Caco-2 (cell line): ENCODE results near the gene HSDL2. TPM values are rescaled to one million over a fixed set of nuclear protein-coding genes. Genes with fewer than 3 reads are reported as not detected.

Experiments used
- BruUV-seq: library from RNA; stranded (reverse); fragments of 400-500 nt; replicated peaks from 2 replicates; lab custom pipeline; 2021; lab: Mats Ljungman, UMichigan
- CTCF ChIA-PET: fragments of 300-600 bp; sonication (Branson Sonifier 250); formaldehyde crosslinking; loops from one replicate; lab custom pipeline; 2022; ENCODE audit warnings: antibody characterized with exemption; lab: Charles Lee
- POLR2A ChIA-PET: fragments of 300-600 bp; sonication (Branson Sonifier 250); formaldehyde crosslinking; loops from one replicate; lab custom pipeline; 2022; ENCODE audit warnings: antibody characterized with exemption; lab: Charles Lee
- DNase-seq, 2 experiments: peaks; one replicate each; pipeline versions ENCODE4 v3.0.0 to v3.0.0-alpha.2; 2020 to 2022
- H3K27me3 ChIP-seq: replicated peaks from 2 replicates; pipeline ENCODE4 v1.6.0; 2011; ENCODE audit warnings: low read length; ENCODE audit not compliant: control insufficient read depth, insufficient read depth
- H3K36me3 ChIP-seq: 2 replicates; pipeline ENCODE4 v1.5.1; 2011; ENCODE audit warnings: low read length; ENCODE audit not compliant: control insufficient read depth, insufficient read depth
- H3K4me1 ChIP-seq: fragments of 250-450 bp; sonication (Bioruptor Pico); 2 replicates; pipeline ENCODE4 v1.5.1; 2020; ENCODE audit warnings: mild to moderate bottlenecking
- H3K4me3 ChIP-seq: 2 replicates; pipeline ENCODE4 v1.5.1; 2011; ENCODE audit warnings: low read depth, mild to moderate bottlenecking, control low read depth, low read length
- H3K9me3 ChIP-seq: fragments of 250-450 bp; sonication (Bioruptor Pico); 2 replicates; pipeline ENCODE4 v1.5.1; 2020; ENCODE audit warnings: mild to moderate bottlenecking, moderate library complexity
- H3K27ac Mint-ChIP-seq: one replicate; pipeline ENCODE4 v1.8.0; 2022; ENCODE audit warnings: mixed read lengths; ENCODE audit not compliant: unreplicated experiment
- H3K27me3 Mint-ChIP-seq: one replicate; pipeline ENCODE4 v1.8.0; 2022; ENCODE audit warnings: mixed read lengths; ENCODE audit not compliant: insufficient read depth, unreplicated experiment
- H3K36me3 Mint-ChIP-seq: one replicate; pipeline ENCODE4 v1.8.0; 2022; ENCODE audit warnings: mild to moderate bottlenecking, mixed read lengths; ENCODE audit not compliant: insufficient read depth, unreplicated experiment
- H3K4me1 Mint-ChIP-seq: one replicate; pipeline ENCODE4 v1.8.0; 2022; ENCODE audit warnings: low read depth, mixed read lengths; ENCODE audit not compliant: unreplicated experiment
- H3K4me3 Mint-ChIP-seq: one replicate; pipeline ENCODE4 v1.8.0; 2022; ENCODE audit warnings: mild to moderate bottlenecking, moderate library complexity, mixed read lengths; ENCODE audit not compliant: unreplicated experiment
- H3K9me3 Mint-ChIP-seq: one replicate; pipeline ENCODE4 v1.8.0; 2022; ENCODE audit warnings: mixed read lengths; ENCODE audit not compliant: unreplicated experiment
- intact Hi-C: fragments of 100-400 bp; cut with micrococcal nuclease; formaldehyde crosslinking; loops from one replicate; pipeline ENCODE4 v1.10.0; 2022; ENCODE audit not compliant: unreplicated experiment
- total RNA-seq: library from RNA; stranded (reverse); gene quantifications from 2 replicates; pipeline ENCODE4 v1.2.3, GENCODE V29; 2022
- TF ChIP-seq, protein P1 (sequence below), 2 experiments: fragments of 200-600 bp in 1 of 2; IDR thresholded peaks; 1 replicate in 1 of 2; 2 replicates in 1 of 2; pipeline versions ENCODE4 v1.5.1 to v1.8.0; 2011 to 2022; ENCODE audit warnings: antibody characterized with exemption in 1 of 2, control low read depth in 1 of 2, inconsistent platforms in 1 of 2, low read depth in 1 of 2, low read length in 1 of 2, mild to moderate bottlenecking in 1 of 2, moderate library complexity in 1 of 2; ENCODE audit not compliant: insufficient read depth in 1 of 2, severe bottlenecking in 1 of 2, unreplicated experiment in 1 of 2

HSDL2 gene
- total RNA-seq, 1 experiment from 2014 or later = 134 TPM

GRCh38 chr9:112396416-112396815 lies 16.5 kb downstream of the HSDL2 start:
- no TSS peak for BruUV-seq
- Histone ChIP-seq H3K4me1 (peaks cover 16% of the 10 kb centered on the region), H3K9me3 (peaks cover 9% of the 10 kb centered on the region), H3K36me3 (peaks cover 4% of the 10 kb centered on the region), H3K27me3 (no peaks in the 10 kb centered on the region), H3K4me3 (no peak overlapping the region)
- intact Hi-C loops = no loop called here
- ChIA-PET POLR2A (no interaction called here), CTCF (no interaction called here)
- Mint-ChIP-seq H3K27me3 (no peaks in the 10 kb centered on the region), H3K36me3 (peaks cover 80% of the 10 kb centered on the region), H3K4me1 (peaks cover 38% of the 10 kb centered on the region), H3K9me3 (peaks cover 42% of the 10 kb centered on the region), H3K27ac (peak overlapping the region; percentile 12), H3K4me3 (no peak overlapping the region)
- TF ChIP-seq, protein P1, sequence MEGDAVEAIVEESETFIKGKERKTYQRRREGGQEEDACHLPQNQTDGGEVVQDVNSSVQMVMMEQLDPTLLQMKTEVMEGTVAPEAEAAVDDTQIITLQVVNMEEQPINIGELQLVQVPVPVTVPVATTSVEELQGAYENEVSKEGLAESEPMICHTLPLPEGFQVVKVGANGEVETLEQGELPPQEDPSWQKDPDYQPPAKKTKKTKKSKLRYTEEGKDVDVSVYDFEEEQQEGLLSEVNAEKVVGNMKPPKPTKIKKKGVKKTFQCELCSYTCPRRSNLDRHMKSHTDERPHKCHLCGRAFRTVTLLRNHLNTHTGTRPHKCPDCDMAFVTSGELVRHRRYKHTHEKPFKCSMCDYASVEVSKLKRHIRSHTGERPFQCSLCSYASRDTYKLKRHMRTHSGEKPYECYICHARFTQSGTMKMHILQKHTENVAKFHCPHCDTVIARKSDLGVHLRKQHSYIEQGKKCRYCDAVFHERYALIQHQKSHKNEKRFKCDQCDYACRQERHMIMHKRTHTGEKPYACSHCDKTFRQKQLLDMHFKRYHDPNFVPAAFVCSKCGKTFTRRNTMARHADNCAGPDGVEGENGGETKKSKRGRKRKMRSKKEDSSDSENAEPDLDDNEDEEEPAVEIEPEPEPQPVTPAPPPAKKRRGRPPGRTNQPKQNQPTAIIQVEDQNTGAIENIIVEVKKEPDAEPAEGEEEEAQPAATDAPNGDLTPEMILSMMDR (IDR thresholded peaks at IDR 0.05; ENCODE audit: insufficient read depth in 1 of 2, low read depth in 1 of 2, low read length in 1 of 2, severe bottlenecking in 1 of 2, unreplicated experiment in 1 of 2) = no peak
- no peak for DNase-seq

DNA sequence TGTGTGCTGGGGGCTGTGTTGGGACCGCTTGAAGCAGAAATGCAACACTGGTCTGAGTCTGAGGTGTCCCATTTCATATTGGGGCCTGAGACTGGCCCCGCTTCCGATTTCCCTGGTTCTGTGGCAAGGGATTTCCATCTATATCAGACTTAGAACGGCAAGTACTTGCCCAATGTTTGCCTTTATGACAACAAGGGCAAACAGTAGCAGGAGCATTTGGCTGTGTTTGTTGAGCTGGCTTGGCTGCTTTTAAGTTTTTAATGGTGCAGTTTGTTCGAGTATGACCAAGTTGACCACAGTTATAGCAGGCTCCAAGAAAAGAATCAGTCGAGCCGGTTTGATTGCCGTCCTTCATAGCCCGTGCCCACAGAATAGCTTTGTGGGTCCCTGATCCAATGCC lies 17.0 kb downstream of the HSDL2 start:
- POLR2A ChIA-PET = no interaction called here
- CTCF ChIA-PET = interaction anchor here (0.6 kb wide), 1 partner anchor 78 kb away, joined by 3 read pairs; no protein-coding TSS in a partner anchor
- peaks cover 7% of the 10 kb centered on the region for H3K9me3 ChIP-seq
- Mint-ChIP-seq H3K27me3 (no peaks in the 10 kb centered on the region), H3K4me3 (no peak overlapping the region), H3K27ac (peak overlapping the region; percentile 12), H3K9me3 (peaks cover 42% of the 10 kb centered on the region), H3K4me1 (peaks cover 42% of the 10 kb centered on the region), H3K36me3 (peaks cover 76% of the 10 kb centered on the region)
- TF ChIP-seq, protein P1 (IDR thresholded peaks at IDR 0.05; ENCODE audit: insufficient read depth in 1 of 2, low read depth in 1 of 2, low read length in 1 of 2, severe bottlenecking in 1 of 2, unreplicated experiment in 1 of 2) = no peak
- H3K4me3 ChIP-seq = no peak overlapping the region
- DNase-seq = no peak
- intact Hi-C loops = no loop called here
- no TSS peak for BruUV-seq
- no peaks in the 10 kb centered on the region for H3K27me3 ChIP-seq
- peaks cover 12% of the 10 kb centered on the region for H3K4me1 ChIP-seq
- H3K36me3 ChIP-seq = peaks cover 4% of the 10 kb centered on the region

- H3K9me3 Mint-ChIP-seq = peaks cover 22% of the 10 kb centered on the region
Measured at GRCh38 chr9:112401175-112401815, 21.4 kb downstream of the HSDL2 start.

More at GRCh38 chr9:112401175-112401815, 21.4 kb downstream of the HSDL2 start:
- no peak overlapping the region for H3K4me3 ChIP-seq
- no peak for DNase-seq
- intact Hi-C loops = no loop called here
- CTCF ChIA-PET = no interaction called here
- H3K4me1 Mint-ChIP-seq = peaks cover 24% of the 10 kb centered on the region
- peaks cover 4% of the 10 kb centered on the region for H3K36me3 ChIP-seq
- no peaks in the 10 kb centered on the region for H3K9me3 ChIP-seq
- POLR2A ChIA-PET = interaction anchor here (0.6 to 0.7 kb wide), 3 partner anchors 14 to 78 kb away, joined by 3 to 9 read pairs (median 7); no protein-coding TSS in a partner anchor
- H3K27me3 ChIP-seq = no peaks in the 10 kb centered on the region
- TF ChIP-seq, protein P1 (IDR thresholded peaks at IDR 0.05; ENCODE audit: insufficient read depth in 1 of 2, low read depth in 1 of 2, low read length in 1 of 2, severe bottlenecking in 1 of 2, unreplicated experiment in 1 of 2) = no peak
- peaks cover 69% of the 10 kb centered on the region for H3K36me3 Mint-ChIP-seq
- H3K4me1 ChIP-seq = no peaks in the 10 kb centered on the region
- no peaks in the 10 kb centered on the region for H3K27me3 Mint-ChIP-seq
- no peak overlapping the region for H3K4me3 Mint-ChIP-seq
- H3K27ac Mint-ChIP-seq = no peak overlapping the region
- BruUV-seq = no TSS peak
